ENCODE data around the gene NT5C.

Gene NT5C

GRCh38 chr17:75096082-75096625, 35.4 kb downstream of the NT5C start:
- Histone ChIP-seq H3K4me3 (ENCODE audit: low read length in 2 of 2) (no peak overlapping the region), H3K27ac (ENCODE audit: low read depth in 2 of 2, low read length in 2 of 2) (peak overlapping the region; percentile 78 to 87), H3K27me3 (ENCODE audit: control insufficient read depth in 2 of 2, insufficient read depth in 2 of 2, low read length in 2 of 2) (no peaks in the 10 kb centered on the region), H3K9ac (ENCODE audit: low read depth in 1 of 2, low read length in 2 of 2) (peak overlapping the region; percentile 5 to 44), H3K36me3 (ENCODE audit: control insufficient read depth in 2 of 2, insufficient read depth in 2 of 2, low read length in 2 of 2) (peaks cover 19 to 20% of the 10 kb centered on the region in 2 donors), H3K4me1 (ENCODE audit: control insufficient read depth in 2 of 2, insufficient read depth in 2 of 2, low read length in 2 of 2) (peaks cover 39 to 44% of the 10 kb centered on the region in 2 donors), H3K9me3 (ENCODE audit: control insufficient read depth in 2 of 2, low read length in 2 of 2) (no peaks in the 10 kb centered on the region)

- Histone ChIP-seq H3K9me3 (ENCODE audit: control insufficient read depth in 2 of 2, low read length in 2 of 2) (no peaks in the 10 kb centered on the region), H3K9ac (ENCODE audit: low read depth in 1 of 2, low read length in 2 of 2) (peak overlapping the region in 1 of 2 donors; percentile 23), H3K4me1 (ENCODE audit: control insufficient read depth in 2 of 2, insufficient read depth in 2 of 2, low read length in 2 of 2) (peaks cover 49 to 53% of the 10 kb centered on the region in 2 donors), H3K27me3 (ENCODE audit: control insufficient read depth in 2 of 2, insufficient read depth in 2 of 2, low read length in 2 of 2) (no peaks in the 10 kb centered on the region), H3K4me3 (ENCODE audit: low read length in 2 of 2) (no peak overlapping the region), H3K27ac (ENCODE audit: low read depth in 2 of 2, low read length in 2 of 2) (peak overlapping the region; percentile 81 to 82), H3K36me3 (ENCODE audit: control insufficient read depth in 2 of 2, insufficient read depth in 2 of 2, low read length in 2 of 2) (peaks cover 11 to 13% of the 10 kb centered on the region in 2 donors)
Measured at GRCh38 chr17:75094871-75095399, 36.6 kb downstream of the NT5C start.

- H3K27ac ChIP-seq (ENCODE audit: low read depth in 2 of 2, low read length in 2 of 2) = peak overlapping the region; percentile 95 to 96
- H3K9me3 ChIP-seq (ENCODE audit: control insufficient read depth in 2 of 2, low read length in 2 of 2) = no peaks in the 10 kb centered on the region
- H3K4me1 ChIP-seq (ENCODE audit: control insufficient read depth in 2 of 2, insufficient read depth in 2 of 2, low read length in 2 of 2) = peaks cover 57 to 66% of the 10 kb centered on the region in 2 donors
- peaks cover 3 to 5% of the 10 kb centered on the region in 2 donors for H3K36me3 ChIP-seq (ENCODE audit: control insufficient read depth in 2 of 2, insufficient read depth in 2 of 2, low read length in 2 of 2)
- no peaks in the 10 kb centered on the region for H3K27me3 ChIP-seq (ENCODE audit: control insufficient read depth in 2 of 2, insufficient read depth in 2 of 2, low read length in 2 of 2)
- no peak overlapping the region for H3K4me3 ChIP-seq (ENCODE audit: low read length in 2 of 2)
- H3K9ac ChIP-seq (ENCODE audit: low read depth in 1 of 2, low read length in 2 of 2) = peak overlapping the region in 1 of 2 donors; percentile 70
Measured at GRCh38 chr17:75093548-75094158, 37.9 kb downstream of the NT5C start.

GRCh38 chr17:75091855-75092327, 39.7 kb downstream of the NT5C start:
- peak overlapping the region; percentile 13 to 54 for H3K4me3 ChIP-seq (ENCODE audit: low read length in 2 of 2)
- no peaks in the 10 kb centered on the region for H3K27me3 ChIP-seq (ENCODE audit: control insufficient read depth in 2 of 2, insufficient read depth in 2 of 2, low read length in 2 of 2)
- H3K4me1 ChIP-seq (ENCODE audit: control insufficient read depth in 2 of 2, insufficient read depth in 2 of 2, low read length in 2 of 2) = peaks cover 63 to 77% of the 10 kb centered on the region in 2 donors
- peak overlapping the region; percentile 42 to 70 for H3K9ac ChIP-seq (ENCODE audit: low read depth in 1 of 2, low read length in 2 of 2)
- H3K9me3 ChIP-seq (ENCODE audit: control insufficient read depth in 2 of 2, low read length in 2 of 2) = no peaks in the 10 kb centered on the region
- peak overlapping the region; percentile 95 to 96 for H3K27ac ChIP-seq (ENCODE audit: low read depth in 2 of 2, low read length in 2 of 2)
- H3K36me3 ChIP-seq (ENCODE audit: control insufficient read depth in 2 of 2, insufficient read depth in 2 of 2, low read length in 2 of 2) = no peaks in the 10 kb centered on the region

- Histone ChIP-seq H3K36me3 (ENCODE audit: control insufficient read depth in 2 of 2, insufficient read depth in 2 of 2, low read length in 2 of 2) (no peaks in the 10 kb centered on the region), H3K27me3 (ENCODE audit: control insufficient read depth in 2 of 2, insufficient read depth in 2 of 2, low read length in 2 of 2) (no peaks in the 10 kb centered on the region), H3K9ac (ENCODE audit: low read depth in 1 of 2, low read length in 2 of 2) (peak overlapping the region; percentile 42 to 70), H3K9me3 (ENCODE audit: control insufficient read depth in 2 of 2, low read length in 2 of 2) (no peaks in the 10 kb centered on the region), H3K4me3 (ENCODE audit: low read length in 2 of 2) (peak overlapping the region; percentile 13 to 52), H3K4me1 (ENCODE audit: control insufficient read depth in 2 of 2, insufficient read depth in 2 of 2, low read length in 2 of 2) (peaks cover 65 to 80% of the 10 kb centered on the region in 2 donors), H3K27ac (ENCODE audit: low read depth in 2 of 2, low read length in 2 of 2) (peak overlapping the region; percentile 95 to 96)
Measured at GRCh38 chr17:75090871-75091854, 40.4 kb downstream of the NT5C start.

GRCh38 chr17:75088465-75089417, 42.8 kb downstream of the NT5C start:
- H3K4me3 ChIP-seq (ENCODE audit: low read length in 2 of 2) = peak overlapping the region; percentile 70 to 82
- no peaks in the 10 kb centered on the region for H3K9me3 ChIP-seq (ENCODE audit: control insufficient read depth in 2 of 2, low read length in 2 of 2)
- no peaks in the 10 kb centered on the region for H3K27me3 ChIP-seq (ENCODE audit: control insufficient read depth in 2 of 2, insufficient read depth in 2 of 2, low read length in 2 of 2)
- no peaks in the 10 kb centered on the region for H3K36me3 ChIP-seq (ENCODE audit: control insufficient read depth in 2 of 2, insufficient read depth in 2 of 2, low read length in 2 of 2)
- H3K27ac ChIP-seq (ENCODE audit: low read depth in 2 of 2, low read length in 2 of 2) = peak overlapping the region; percentile 98
- peaks cover 54 to 65% of the 10 kb centered on the region in 2 donors for H3K4me1 ChIP-seq (ENCODE audit: control insufficient read depth in 2 of 2, insufficient read depth in 2 of 2, low read length in 2 of 2)
- peak overlapping the region; percentile 91 to 92 for H3K9ac ChIP-seq (ENCODE audit: low read depth in 1 of 2, low read length in 2 of 2)

- H3K27me3 ChIP-seq (ENCODE audit: control insufficient read depth in 2 of 2, insufficient read depth in 2 of 2, low read length in 2 of 2) = no peaks in the 10 kb centered on the region
- H3K27ac ChIP-seq (ENCODE audit: low read depth in 2 of 2, low read length in 2 of 2) = peak within 1 kb of the TSS; percentile 98
- no peaks in the 10 kb centered on the region for H3K9me3 ChIP-seq (ENCODE audit: control insufficient read depth in 2 of 2, low read length in 2 of 2)
- peaks cover 45 to 55% of the 10 kb centered on the region in 2 donors for H3K4me1 ChIP-seq (ENCODE audit: control insufficient read depth in 2 of 2, insufficient read depth in 2 of 2, low read length in 2 of 2)
- H3K36me3 ChIP-seq (ENCODE audit: control insufficient read depth in 2 of 2, insufficient read depth in 2 of 2, low read length in 2 of 2) = no peaks in the 10 kb centered on the region
- peak within 1 kb of the TSS; percentile 91 to 92 for H3K9ac ChIP-seq (ENCODE audit: low read depth in 1 of 2, low read length in 2 of 2)
- H3K4me3 ChIP-seq (ENCODE audit: low read length in 2 of 2) = peak within 1 kb of the TSS; percentile 70 to 82
Measured at GRCh38 chr17:75087558-75088453, 43.7 kb downstream of the NT5C start, which contains the start of gene SLC16A5. SLC16A5 (plus strand) TSS chr17:75087954; CDS start chr17:75093637, 5,683 bp downstream.

- Histone ChIP-seq H3K36me3 (ENCODE audit: control insufficient read depth in 2 of 2, insufficient read depth in 2 of 2, low read length in 2 of 2) (no peaks in the 10 kb centered on the region), H3K4me3 (ENCODE audit: low read length in 2 of 2) (peak overlapping the region; percentile 70 to 82), H3K9me3 (ENCODE audit: control insufficient read depth in 2 of 2, low read length in 2 of 2) (no peaks in the 10 kb centered on the region), H3K27ac (ENCODE audit: low read depth in 2 of 2, low read length in 2 of 2) (peak overlapping the region; percentile 98), H3K27me3 (ENCODE audit: control insufficient read depth in 2 of 2, insufficient read depth in 2 of 2, low read length in 2 of 2) (no peaks in the 10 kb centered on the region), H3K9ac (ENCODE audit: low read depth in 1 of 2, low read length in 2 of 2) (peak overlapping the region; percentile 85 to 91), H3K4me1 (ENCODE audit: control insufficient read depth in 2 of 2, insufficient read depth in 2 of 2, low read length in 2 of 2) (peaks cover 39 to 50% of the 10 kb centered on the region in 2 donors)
Measured at GRCh38 chr17:75087182-75087557, 44.4 kb downstream of the NT5C start.
